Keratinocyte (primary cell): Measurements from ENCODE around the gene TMEM143. TPM values are rescaled to one million over a fixed set of nuclear protein-coding genes. Genes with fewer than 3 reads are reported as not detected.

Experiments
- DNase-seq: peaks from one replicate; pipeline ENCODE4 v3.0.0-alpha.2; 2011; ENCODE audit warnings: low read depth, missing footprints, low spot score
- FAIRE-seq: peaks from 2 replicates; lab custom pipeline; 2011; peaks lifted over from hg19 to GRCh38; lab: Jason Lieb, UNC
- H2AFZ ChIP-seq: 2 replicates; pipeline ENCODE4 v1.6.0; 2012; ENCODE audit warnings: low read length, control low read depth, inconsistent platforms; ENCODE audit not compliant: control insufficient read depth
- H3K27ac ChIP-seq: 2 replicates; pipeline ENCODE4 v1.5.1; 2011; ENCODE audit warnings: low read length; ENCODE audit not compliant: control insufficient read depth, insufficient read depth
- H3K27me3 ChIP-seq: 3 replicates; pipeline ENCODE4 v1.6.0; 2011; ENCODE audit warnings: low read length; ENCODE audit not compliant: control insufficient read depth, insufficient read depth; ENCODE audit errors: extremely low read depth
- H3K36me3 ChIP-seq, 2 experiments: 2 replicates in 1 of 2; 3 replicates in 1 of 2; pipeline ENCODE4 v1.5.1; 2011; ENCODE audit warnings: low read length in 2 of 2, mild to moderate bottlenecking in 1 of 2; ENCODE audit not compliant: control insufficient read depth in 2 of 2, insufficient read depth in 2 of 2; ENCODE audit errors: extremely low read depth in 1 of 2
- H3K4me1 ChIP-seq: 3 replicates; pipeline ENCODE4 v1.5.1; 2011; ENCODE audit warnings: low read length; ENCODE audit not compliant: control insufficient read depth, insufficient read depth; ENCODE audit errors: extremely low read depth
- H3K4me2 ChIP-seq: 3 replicates; pipeline ENCODE4 v1.6.0; 2011; ENCODE audit warnings: low read depth, low read length; ENCODE audit not compliant: control insufficient read depth, insufficient read depth; ENCODE audit errors: extremely low read depth
- H3K4me3 ChIP-seq, 3 experiments: fragments of 200-600 bp in 1 of 3; sonication (generic) in 1 of 3; 2 replicates in 2 of 3; 3 replicates in 1 of 3; pipeline ENCODE4 v1.5.1; 2011 to 2016; ENCODE audit warnings: low read length in 3 of 3, mild to moderate bottlenecking in 3 of 3, control low read depth in 2 of 3, inconsistent platforms in 1 of 3, low read depth in 1 of 3, mixed read lengths in 1 of 3, mixed run types in 1 of 3, moderate library complexity in 1 of 3; ENCODE audit not compliant: control insufficient read depth in 2 of 3, insufficient read depth in 2 of 3; ENCODE audit errors: extremely low read depth in 1 of 3
- H3K79me2 ChIP-seq: 2 replicates; pipeline ENCODE4 v1.6.0; 2012; ENCODE audit warnings: low read length; ENCODE audit not compliant: control insufficient read depth, insufficient read depth
- H3K9ac ChIP-seq: 3 replicates; pipeline ENCODE4 v1.6.0; 2011; ENCODE audit warnings: low read length; ENCODE audit not compliant: control insufficient read depth, insufficient read depth; ENCODE audit errors: extremely low read depth
- H3K9me1 ChIP-seq: 3 replicates; pipeline ENCODE4 v1.6.0; 2011; ENCODE audit warnings: low read length; ENCODE audit not compliant: control insufficient read depth, insufficient read depth; ENCODE audit errors: extremely low read depth
- H3K9me3 ChIP-seq: 2 replicates; pipeline ENCODE4 v1.5.1; 2012; ENCODE audit warnings: low read depth, low read length; ENCODE audit not compliant: control insufficient read depth
- H4K20me1 ChIP-seq: 3 replicates; pipeline ENCODE4 v1.6.0; 2011; ENCODE audit warnings: low read length; ENCODE audit not compliant: control insufficient read depth, insufficient read depth; ENCODE audit errors: extremely low read depth
- CTCF ChIP-seq, 3 experiments: IDR thresholded peaks in 1 of 3; conservative IDR thresholded peaks in 1 of 3; optimal IDR thresholded peaks in 1 of 3; 2 replicates in 2 of 3; 3 replicates in 1 of 3; pipeline versions ENCODE3 to v1.5.1; 2011; ENCODE audit warnings: low read length in 3 of 3, mild to moderate bottlenecking in 3 of 3, moderate library complexity in 2 of 3, control low read depth in 1 of 3, inconsistent platforms in 1 of 3; ENCODE audit not compliant: insufficient read depth in 2 of 3; ENCODE audit errors: extremely low read depth in 1 of 3
- EZH2 ChIP-seq: IDR thresholded peaks from one replicate; pipeline ENCODE4 v1.6.1; 2012; ENCODE audit warnings: inconsistent platforms, mild to moderate bottlenecking, low read length, moderate library complexity
- dilution Hi-C: fragments of 300-500 bp; cut with MboI; formaldehyde crosslinking; loops from one replicate; pipeline ENCODE4 v1.7.0; 2020; ENCODE audit warnings: low sequenced_read_pairs; ENCODE audit not compliant: extremely low pct_ligation_motif_present
- polyA plus RNA-seq, 5 experiments: library from polyadenylated mRNA; depleted of rRNA in 3 of 5; stranded (reverse) in 3 of 5; stranded (forward) in 1 of 5; unstranded in 1 of 5; fragments of >200 nt; gene quantifications; 1 replicate in 1 of 5; 2 replicates in 3 of 5; 3 replicates in 1 of 5; pipeline versions ENCODE4 v1.2.1 to v1.2.3, GENCODE V29; 2011 to 2012; ENCODE audit warnings: missing spikeins in 2 of 5, low read depth in 1 of 5, low replicate concordance in 1 of 5

TMEM143 gene
- polyA plus RNA-seq, 1 donor (not counting 4 experiments of a cell fraction or from before 2014, with no cell fraction given), result 2.9 TPM

GRCh38 chr19:48398375-48399235 is 34.9 kb upstream of the TMEM143 start:
- dilution Hi-C loops, result no loop called here
- TF ChIP-seq CTCF (optimal IDR thresholded peaks at IDR 0.05 in 1 of 3, IDR thresholded peaks at IDR 0.05 in 1 of 3, conservative IDR thresholded peaks at IDR 0.05 in 1 of 3; ENCODE audit: extremely low read depth in 1 of 3, insufficient read depth in 2 of 3, low read length in 3 of 3) (no peak), EZH2 (no peak)
- Histone ChIP-seq H4K20me1 (no peaks in the 10 kb centered on the region), H3K4me1 (peaks cover 14% of the 10 kb centered on the region), H2AFZ (peak overlapping the region; percentile 33), H3K9ac (peak overlapping the region; percentile 74), H3K79me2 (no peaks in the 10 kb centered on the region), H3K27me3 (peaks cover 26% of the 10 kb centered on the region), H3K9me1 (no peaks in the 10 kb centered on the region), H3K36me3 (no peaks in the 10 kb centered on the region), H3K27ac (no peak overlapping the region), H3K4me3 (peak overlapping the region; percentile 31 to 65 (median 60)), H3K4me2 (peak overlapping the region; percentile 73), H3K9me3 (no peaks in the 10 kb centered on the region)
- FAIRE-seq (no peak), DNase-seq (peak; percentile 49)

- Histone ChIP-seq H3K27ac (no peak overlapping the region), H3K79me2 (no peaks in the 10 kb centered on the region), H3K9me3 (no peaks in the 10 kb centered on the region), H4K20me1 (no peaks in the 10 kb centered on the region), H3K4me2 (peak overlapping the region; percentile 73), H3K27me3 (peaks cover 31% of the 10 kb centered on the region), H3K4me1 (peaks cover 14% of the 10 kb centered on the region), H3K4me3 (peak overlapping the region; percentile 31 to 65 (median 60)), H3K36me3 (no peaks in the 10 kb centered on the region), H2AFZ (peak overlapping the region; percentile 12), H3K9ac (peak overlapping the region; percentile 74), H3K9me1 (no peaks in the 10 kb centered on the region)
- no peak for FAIRE-seq
- TF ChIP-seq EZH2 (no peak), CTCF (optimal IDR thresholded peaks at IDR 0.05 in 1 of 3, IDR thresholded peaks at IDR 0.05 in 1 of 3, conservative IDR thresholded peaks at IDR 0.05 in 1 of 3; ENCODE audit: extremely low read depth in 1 of 3, insufficient read depth in 2 of 3, low read length in 3 of 3) (no peak)
- dilution Hi-C loops, result no loop called here
- DNase-seq, result no peak
Measured at GRCh38 chr19:48398102-48398374, 34.3 kb upstream of the TMEM143 start.
